ENCODE data around the gene ITPA. TPM values are rescaled to one million over a fixed set of nuclear protein-coding genes. Genes with fewer than 3 reads are reported as not detected.
A peak's percentile ranks its signal among the peaks of the same experiment; 100 is the strongest.

The ITPA gene
- total and polyA plus RNA-seq, 2 donors (not counting 3 experiments of a cell fraction or from before 2014, with no cell fraction given): 43.2 to 65.0 TPM

DNA sequence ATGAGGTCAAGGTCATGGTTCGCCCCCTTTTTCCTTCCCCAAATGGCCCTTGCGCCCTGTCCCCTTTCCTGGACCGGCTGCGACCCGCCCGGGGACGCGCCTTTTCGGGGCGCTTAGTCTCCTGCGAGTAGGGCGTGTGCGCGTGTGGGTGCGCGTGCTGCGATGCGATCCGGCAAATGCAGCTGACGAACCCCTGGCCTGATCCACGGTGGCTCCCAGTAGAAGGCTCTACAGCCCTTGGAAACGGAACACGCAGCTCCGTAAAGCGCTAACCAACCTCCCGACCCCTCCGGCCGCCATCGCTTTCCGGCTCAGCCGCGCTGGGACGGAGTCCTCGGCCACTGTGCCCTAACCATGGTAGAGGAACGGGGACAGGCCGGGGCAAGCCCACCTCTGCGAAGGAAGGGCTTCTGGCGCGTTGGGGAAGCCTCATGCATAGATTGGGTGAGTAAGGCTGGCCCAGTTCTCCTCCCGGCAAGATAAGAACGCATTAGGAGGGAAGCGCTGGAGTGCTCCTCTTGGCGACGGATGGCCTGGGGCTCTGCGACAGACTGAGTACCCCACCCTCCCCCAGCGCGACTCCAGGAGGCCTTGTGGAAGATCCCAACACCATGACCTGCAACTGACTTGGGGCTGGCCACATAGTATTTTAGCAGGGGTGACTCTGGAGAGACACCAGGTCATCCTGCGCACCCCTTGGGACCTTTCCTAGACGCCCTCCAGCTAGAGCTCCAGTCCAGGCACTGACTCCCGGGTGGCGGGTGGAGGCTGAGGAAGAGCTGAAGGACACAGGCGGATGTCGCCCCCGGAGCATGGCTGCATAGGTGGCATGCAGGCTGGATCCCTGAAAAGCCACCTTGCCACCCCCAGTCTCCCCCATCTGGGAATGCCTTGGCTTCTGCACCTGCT is 30.8 kb downstream of the ITPA start:
- no peaks in the 10 kb centered on the region for H3K9me3 ChIP-seq (replicated peaks; ENCODE audit: control insufficient read depth, insufficient read depth, low read length)
- peaks cover 14% of the 10 kb centered on the region for H3K4me1 ChIP-seq (ENCODE audit: control insufficient read depth, extremely low read depth, insufficient read depth, low read length)
- peak overlapping the region; percentile 71 to 72 (median 71) for H3K4me3 ChIP-seq (replicated peaks in 1 of 3; ENCODE audit: insufficient read depth in 1 of 3, low read depth in 1 of 3, low read length in 3 of 3)
- TF ChIP-seq GATA2 (IDR thresholded peaks at IDR 0.05; ENCODE audit: insufficient read depth, insufficient read length, low read depth, low read length) (no peak), EZH2 (IDR thresholded peaks at IDR 0.05; ENCODE audit: borderline replicate concordance, low read depth, low read length, severe bottlenecking) (no peak), FOS (IDR thresholded peaks at IDR 0.05; ENCODE audit: borderline replicate concordance, insufficient read depth, low read length) (no peak)
- FAIRE-seq (no peak), DNase-seq (ENCODE audit: low read depth, low spot score) (peak; percentile 36)
- intact Hi-C loops (cut with micrococcal nuclease): loop anchor here (1.0 kb wide), 1 partner anchor 22 kb away; no protein-coding TSS in a partner anchor
- BruUV-seq (replicated peaks): TSS peak; percentile 68
- no peak overlapping the region for H3K27ac ChIP-seq (ENCODE audit: insufficient read depth, low read depth, low read length)
- H3K4me2 ChIP-seq (ENCODE audit: insufficient read depth, low read length): peak overlapping the region; percentile 60
- no peak overlapping the region for H3K9ac ChIP-seq (replicated peaks; ENCODE audit: extremely low read depth, insufficient read depth, low read length)
- peak overlapping the region; percentile 97 for H2AFZ ChIP-seq (ENCODE audit: low read depth, low read length)
- no peaks in the 10 kb centered on the region for H3K36me3 ChIP-seq (ENCODE audit: control insufficient read depth in 2 of 2, extremely low read depth in 1 of 2, insufficient read depth in 2 of 2, low read length in 2 of 2)
- ChIA-PET POLR2A (no interaction called here), CTCF (interaction anchor here (1.4 to 2.9 kb wide), 3 partner anchors 10 to 37 kb away, joined by 3 to 26 read pairs (median 8); no protein-coding TSS in a partner anchor)
- no peaks in the 10 kb centered on the region for H3K9me1 ChIP-seq (replicated peaks; ENCODE audit: control insufficient read depth, extremely low read depth, insufficient read depth, low read length)
- dilution Hi-C loops (cut with MboI; ENCODE audit: extremely low pct_ligation_motif_present, low sequenced_read_pairs): no loop called here
- H4K20me1 ChIP-seq (replicated peaks; ENCODE audit: control insufficient read depth, extremely low read depth, insufficient read depth, low read length): no peaks in the 10 kb centered on the region
- no peaks in the 10 kb centered on the region for H3K79me2 ChIP-seq (ENCODE audit: control insufficient read depth, insufficient read depth, low read length)
- peaks cover 0 to 12% of the 10 kb centered on the region in 2 experiments for H3K27me3 ChIP-seq (ENCODE audit: control insufficient read depth in 2 of 2, insufficient read depth in 2 of 2, low read length in 2 of 2)

DNA sequence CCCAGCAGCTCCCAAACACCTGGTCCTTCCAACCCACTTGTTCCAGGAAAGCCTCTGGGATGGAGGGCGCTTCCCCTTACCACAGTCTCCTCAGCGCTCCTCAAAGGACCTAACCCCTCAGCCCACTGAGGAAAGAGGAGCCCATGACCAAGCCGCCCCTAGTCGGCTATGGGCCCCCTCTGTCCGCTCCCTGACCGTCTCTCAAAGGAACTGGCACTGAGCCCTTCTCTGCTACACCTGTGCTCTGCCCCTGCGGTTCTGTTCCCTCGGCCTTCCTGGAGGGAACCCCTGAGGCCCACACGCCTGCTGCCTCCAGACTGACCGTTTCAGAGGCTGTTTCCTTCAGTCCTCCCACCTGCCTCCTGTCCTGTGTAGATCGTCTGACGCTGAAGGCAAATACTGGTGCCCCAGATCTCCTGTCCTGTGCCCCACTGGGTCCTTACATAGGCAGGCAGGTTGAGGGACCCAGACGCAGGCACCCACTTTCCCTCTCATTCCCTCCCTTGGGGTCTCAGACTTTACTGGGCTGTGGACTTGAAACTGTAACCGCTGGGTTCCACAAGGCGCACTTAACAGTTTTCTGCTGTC is 31.6 kb downstream of the ITPA start:
- H3K4me3 ChIP-seq (replicated peaks in 1 of 3; ENCODE audit: insufficient read depth in 1 of 3, low read depth in 1 of 3, low read length in 3 of 3): no peak overlapping the region
- dilution Hi-C loops (cut with MboI; ENCODE audit: extremely low pct_ligation_motif_present, low sequenced_read_pairs) (no loop called here), intact Hi-C loops (cut with micrococcal nuclease) (loop anchor here (1.0 kb wide), 1 partner anchor 23 kb away; no protein-coding TSS in a partner anchor)
- H3K36me3 ChIP-seq (ENCODE audit: control insufficient read depth in 2 of 2, extremely low read depth in 1 of 2, insufficient read depth in 2 of 2, low read length in 2 of 2): no peaks in the 10 kb centered on the region
- peaks cover 14% of the 10 kb centered on the region for H3K4me1 ChIP-seq (ENCODE audit: control insufficient read depth, extremely low read depth, insufficient read depth, low read length)
- ChIA-PET CTCF (interaction anchor here (1.8 to 2.9 kb wide), 2 partner anchors 9 to 36 kb away, joined by 8 to 26 read pairs; no protein-coding TSS in a partner anchor), POLR2A (no interaction called here)
- BruUV-seq (replicated peaks): no TSS peak
- H3K9me1 ChIP-seq (replicated peaks; ENCODE audit: control insufficient read depth, extremely low read depth, insufficient read depth, low read length): no peaks in the 10 kb centered on the region
- H3K9ac ChIP-seq (replicated peaks; ENCODE audit: extremely low read depth, insufficient read depth, low read length): no peak overlapping the region
- no peaks in the 10 kb centered on the region for H3K79me2 ChIP-seq (ENCODE audit: control insufficient read depth, insufficient read depth, low read length)
- H2AFZ ChIP-seq (ENCODE audit: low read depth, low read length): no peak overlapping the region
- H3K4me2 ChIP-seq (ENCODE audit: insufficient read depth, low read length): no peak overlapping the region
- FAIRE-seq (no peak), DNase-seq (ENCODE audit: low read depth, low spot score) (no peak)
- H4K20me1 ChIP-seq (replicated peaks; ENCODE audit: control insufficient read depth, extremely low read depth, insufficient read depth, low read length): no peaks in the 10 kb centered on the region
- peaks cover 0 to 12% of the 10 kb centered on the region in 2 experiments for H3K27me3 ChIP-seq (ENCODE audit: control insufficient read depth in 2 of 2, insufficient read depth in 2 of 2, low read length in 2 of 2)
- TF ChIP-seq MYC (IDR thresholded peaks at IDR 0.05; ENCODE audit: low read depth, low read length): no peak
- no peak for TF ChIP-seq POLR2AphosphoS5 (IDR thresholded peaks at IDR 0.05; ENCODE audit: insufficient read depth, low read depth, low read length)
- no peak for TF ChIP-seq GATA2 (IDR thresholded peaks at IDR 0.05; ENCODE audit: insufficient read depth, insufficient read length, low read depth, low read length)
- TF ChIP-seq POLR2A (IDR thresholded peaks at IDR 0.05; ENCODE audit: low read depth, low read length): no peak
- TF ChIP-seq CTCF (IDR thresholded peaks at IDR 0.05; ENCODE audit: extremely low read depth in 1 of 2, insufficient read depth in 1 of 2, low read depth in 1 of 2, low read length in 2 of 2): no peak
- TF ChIP-seq MAX (IDR thresholded peaks at IDR 0.05; ENCODE audit: insufficient read depth, insufficient read length): no peak
- TF ChIP-seq JUN (IDR thresholded peaks at IDR 0.05; ENCODE audit: borderline replicate concordance, insufficient read depth, insufficient read length, low read depth): no peak
- TF ChIP-seq EZH2 (IDR thresholded peaks at IDR 0.05; ENCODE audit: borderline replicate concordance, low read depth, low read length, severe bottlenecking): no peak
- TF ChIP-seq FOS (IDR thresholded peaks at IDR 0.05; ENCODE audit: borderline replicate concordance, insufficient read depth, low read length): no peak
- H3K27ac ChIP-seq (ENCODE audit: insufficient read depth, low read depth, low read length): no peak overlapping the region
- no peaks in the 10 kb centered on the region for H3K9me3 ChIP-seq (replicated peaks; ENCODE audit: control insufficient read depth, insufficient read depth, low read length)
